Right lobe of liver (tissue), 4 donors: ENCODE results near the gene ADGRF3.

Source experiments
- CTCF ChIP-seq, 4 donors: fragments of 200-600 bp in 3 of 4; fragments of 450-650 bp in 1 of 4; IDR thresholded peaks; one replicate each; pipeline versions ENCODE4 v1.5.1 to v1.8.0; 2016 to 2022; ENCODE audit warnings: antibody characterized with exemption in 4 of 4, mild to moderate bottlenecking in 2 of 4
- POLR2A ChIP-seq: fragments of 450-650 bp; IDR thresholded peaks from one replicate; pipeline ENCODE4 v1.6.1; 2017; ENCODE audit warnings: antibody characterized with exemption, mild to moderate bottlenecking
- donor health status: DM: no; HTN: no; CAD: no.
- donor health status: DM: no; HTN: no; CAD: no.
- donor health status: DM: no; HTN: yes; CAD: no.

- no peak for TF ChIP-seq CTCF (IDR thresholded peaks at IDR 0.05)
- TF ChIP-seq POLR2A, result no peak
Observed at GRCh38 chr2:26317377-26318105, 29.0 kb downstream of the ADGRF3 start.
